Left ventricle myocardium inferior (tissue), 1 donor: ENCODE results near the gene IFT122. TPM values are rescaled to one million over a fixed set of nuclear protein-coding genes. Genes with fewer than 3 reads are reported as not detected.

Experiments
- DNase-seq: peaks from one replicate; pipeline ENCODE4 v3.0.0-alpha.2; 2020
- H3K27ac ChIP-seq: fragments of 200-600 bp; replicated peaks from 2 replicates; pipeline ENCODE4 v1.8.0; 2021
- H3K27me3 ChIP-seq: fragments of 200-600 bp; 2 replicates; pipeline ENCODE4 v1.8.0; 2021; ENCODE audit warnings: low read depth
- H3K36me3 ChIP-seq: fragments of 200-600 bp; 2 replicates; pipeline ENCODE4 v1.8.0; 2021
- H3K4me1 ChIP-seq: fragments of 200-600 bp; 2 replicates; pipeline ENCODE4 v1.8.0; 2021
- H3K4me3 ChIP-seq: fragments of 200-600 bp; 2 replicates; pipeline ENCODE4 v1.8.0; 2021; ENCODE audit warnings: mild to moderate bottlenecking, moderate library complexity
- H3K9me3 ChIP-seq: fragments of 200-600 bp; replicated peaks from 2 replicates; pipeline ENCODE4 v1.8.0; 2021
- intact Hi-C: fragments of 100-400 bp; cut with micrococcal nuclease; formaldehyde crosslinking; loops from one replicate; pipeline ENCODE4 v1.11.0; 2022
- total RNA-seq: library from RNA; stranded (reverse); fragmentation: NEBNext Ultra II Directional; extraction: Animal tissue kit (Norgen Biotek cat#: 25700); gene quantifications from one replicate; pipeline ENCODE4 v1.2.1, GENCODE V29; 2021
- TF ChIP-seq, protein P1 (sequence below): fragments of 200-600 bp; IDR thresholded peaks from 2 replicates; pipeline ENCODE4 v1.8.0; 2021; ENCODE audit warnings: antibody characterized with exemption, mild to moderate bottlenecking, borderline replicate concordance
- donor health status: DM: no; HTN: yes; CAD: no; lungs with severe emphysema.

The IFT122 gene
- total RNA-seq, 1 donor from 2014 or later = 16.5 TPM

DNA sequence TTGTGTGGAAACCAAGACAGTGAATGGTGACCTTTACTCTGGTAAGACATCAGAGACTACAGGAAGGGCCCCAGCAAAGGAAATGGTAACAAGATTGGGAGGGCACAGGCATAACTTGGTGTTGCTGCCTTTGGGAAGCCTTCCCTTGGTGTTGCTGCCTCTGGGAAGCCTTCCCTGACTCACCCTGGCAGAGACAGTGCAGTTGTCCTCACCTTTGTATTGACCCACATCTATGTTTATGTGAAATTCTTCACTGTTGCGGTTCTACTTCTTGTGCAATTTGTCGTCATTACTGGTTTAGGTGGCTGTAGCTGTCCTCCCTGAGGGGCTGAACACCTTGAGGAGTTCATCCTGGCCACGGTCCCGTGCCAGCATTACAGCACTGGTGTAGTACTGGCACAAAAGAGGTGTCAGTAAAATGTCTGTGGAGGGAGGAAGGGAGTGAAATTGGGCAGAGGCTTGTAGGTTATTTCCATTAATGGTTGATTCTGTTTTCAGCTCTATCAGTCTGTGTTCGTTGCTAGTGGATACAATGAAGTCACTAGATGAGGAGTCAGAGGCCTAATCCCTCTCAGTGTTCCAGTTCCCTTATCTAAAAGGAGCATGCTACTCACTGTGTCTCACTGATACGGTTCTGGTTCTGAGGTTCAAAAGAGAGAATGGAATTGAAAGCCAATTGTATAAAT lies 21.6 kb downstream of the IFT122 start:
- Histone ChIP-seq H3K27me3 (no peaks in the 10 kb centered on the region), H3K36me3 (peaks cover 26% of the 10 kb centered on the region), H3K27ac (peak overlapping the region; percentile 89), H3K4me1 (peaks cover 27% of the 10 kb centered on the region), H3K9me3 (no peaks in the 10 kb centered on the region), H3K4me3 (no peak overlapping the region)
- intact Hi-C loops = no loop called here
- TF ChIP-seq, protein P1, sequence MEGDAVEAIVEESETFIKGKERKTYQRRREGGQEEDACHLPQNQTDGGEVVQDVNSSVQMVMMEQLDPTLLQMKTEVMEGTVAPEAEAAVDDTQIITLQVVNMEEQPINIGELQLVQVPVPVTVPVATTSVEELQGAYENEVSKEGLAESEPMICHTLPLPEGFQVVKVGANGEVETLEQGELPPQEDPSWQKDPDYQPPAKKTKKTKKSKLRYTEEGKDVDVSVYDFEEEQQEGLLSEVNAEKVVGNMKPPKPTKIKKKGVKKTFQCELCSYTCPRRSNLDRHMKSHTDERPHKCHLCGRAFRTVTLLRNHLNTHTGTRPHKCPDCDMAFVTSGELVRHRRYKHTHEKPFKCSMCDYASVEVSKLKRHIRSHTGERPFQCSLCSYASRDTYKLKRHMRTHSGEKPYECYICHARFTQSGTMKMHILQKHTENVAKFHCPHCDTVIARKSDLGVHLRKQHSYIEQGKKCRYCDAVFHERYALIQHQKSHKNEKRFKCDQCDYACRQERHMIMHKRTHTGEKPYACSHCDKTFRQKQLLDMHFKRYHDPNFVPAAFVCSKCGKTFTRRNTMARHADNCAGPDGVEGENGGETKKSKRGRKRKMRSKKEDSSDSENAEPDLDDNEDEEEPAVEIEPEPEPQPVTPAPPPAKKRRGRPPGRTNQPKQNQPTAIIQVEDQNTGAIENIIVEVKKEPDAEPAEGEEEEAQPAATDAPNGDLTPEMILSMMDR = no peak
- DNase-seq = peak; percentile 40

DNA sequence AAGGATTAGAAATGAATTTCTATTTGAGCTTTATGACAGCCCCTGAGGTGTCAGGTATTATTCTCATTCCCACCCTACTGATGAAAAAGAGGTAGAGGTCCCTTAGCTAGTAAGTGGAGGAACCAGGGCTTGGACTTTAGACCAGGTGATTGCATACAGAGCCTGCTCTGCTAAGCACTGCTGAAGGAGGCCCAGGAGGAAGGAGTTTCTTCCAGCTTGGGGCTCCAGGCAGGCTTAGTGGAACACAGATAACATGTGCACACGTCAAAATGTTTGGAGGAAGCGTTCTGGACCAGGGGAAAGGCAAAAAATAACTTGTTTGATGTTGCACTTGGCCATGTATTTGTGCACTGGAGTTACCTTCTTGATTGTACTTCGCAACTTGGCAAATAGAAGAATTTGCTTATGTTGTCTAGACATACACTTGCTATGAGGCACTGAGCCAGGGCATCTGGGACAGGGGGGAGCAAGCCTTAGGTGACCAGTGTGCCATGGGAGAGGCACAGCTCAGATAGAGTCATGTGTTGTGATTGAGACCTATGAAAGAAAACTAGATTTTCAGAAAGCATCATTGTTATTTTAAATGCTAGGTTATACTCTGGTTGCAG lies 22.4 kb downstream of the IFT122 start:
- H3K9me3 ChIP-seq = no peaks in the 10 kb centered on the region
- intact Hi-C loops = no loop called here
- H3K4me3 ChIP-seq = no peak overlapping the region
- peak overlapping the region; percentile 89 for H3K27ac ChIP-seq
- no peak for DNase-seq
- TF ChIP-seq, protein P1 = no peak
- no peaks in the 10 kb centered on the region for H3K27me3 ChIP-seq
- H3K4me1 ChIP-seq = peaks cover 27% of the 10 kb centered on the region
- H3K36me3 ChIP-seq = peaks cover 21% of the 10 kb centered on the region

DNA sequence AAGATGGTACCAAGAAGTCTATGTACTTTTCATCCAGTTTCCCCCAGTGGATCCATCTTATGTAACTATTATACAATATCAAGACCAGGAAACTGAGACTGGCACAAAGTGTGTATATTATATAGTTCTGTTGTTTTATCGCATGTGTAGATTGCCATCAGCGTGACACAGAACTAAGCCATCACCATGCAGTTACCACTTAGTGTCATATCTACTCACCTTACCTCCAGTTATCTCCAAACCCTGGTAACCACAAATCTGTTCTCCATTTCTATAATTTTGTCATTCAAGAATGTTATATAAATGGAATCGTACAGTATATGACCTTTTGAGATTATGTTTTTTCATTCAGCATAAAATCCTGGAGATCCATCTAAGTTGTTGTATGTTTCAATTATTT lies 23.1 kb downstream of the IFT122 start:
- Histone ChIP-seq H3K4me1 (peaks cover 32% of the 10 kb centered on the region), H3K27me3 (no peaks in the 10 kb centered on the region), H3K36me3 (peaks cover 19% of the 10 kb centered on the region), H3K27ac (peak overlapping the region; percentile 89), H3K4me3 (no peak overlapping the region), H3K9me3 (no peaks in the 10 kb centered on the region)
- intact Hi-C loops = no loop called here
- TF ChIP-seq, protein P1 = no peak
- no peak for DNase-seq

DNA sequence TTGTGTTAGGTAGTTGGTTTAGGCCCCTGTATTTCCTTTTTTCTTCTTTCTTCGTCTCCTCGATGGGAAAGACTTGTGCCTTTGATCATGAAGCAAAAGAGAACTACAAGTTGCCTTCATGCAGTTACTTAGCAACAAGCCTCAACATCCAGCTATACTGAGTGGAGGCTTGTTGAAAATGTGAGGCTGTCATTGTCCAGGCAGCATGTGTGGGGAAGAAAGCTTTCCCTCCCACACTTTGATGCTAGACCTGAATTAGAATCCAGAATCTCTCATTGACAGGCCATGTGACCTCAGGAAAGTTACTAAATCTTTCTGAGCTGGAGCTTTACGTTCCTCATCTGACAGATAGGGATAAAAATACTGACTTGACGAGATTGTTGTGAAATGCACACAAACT lies 23.7 kb downstream of the IFT122 start:
- intact Hi-C loops = no loop called here
- DNase-seq = no peak
- TF ChIP-seq, protein P1 = no peak
- Histone ChIP-seq H3K4me3 (no peak overlapping the region), H3K27me3 (no peaks in the 10 kb centered on the region), H3K36me3 (peaks cover 15% of the 10 kb centered on the region), H3K27ac (peak overlapping the region; percentile 89), H3K9me3 (no peaks in the 10 kb centered on the region), H3K4me1 (peaks cover 38% of the 10 kb centered on the region)

DNA sequence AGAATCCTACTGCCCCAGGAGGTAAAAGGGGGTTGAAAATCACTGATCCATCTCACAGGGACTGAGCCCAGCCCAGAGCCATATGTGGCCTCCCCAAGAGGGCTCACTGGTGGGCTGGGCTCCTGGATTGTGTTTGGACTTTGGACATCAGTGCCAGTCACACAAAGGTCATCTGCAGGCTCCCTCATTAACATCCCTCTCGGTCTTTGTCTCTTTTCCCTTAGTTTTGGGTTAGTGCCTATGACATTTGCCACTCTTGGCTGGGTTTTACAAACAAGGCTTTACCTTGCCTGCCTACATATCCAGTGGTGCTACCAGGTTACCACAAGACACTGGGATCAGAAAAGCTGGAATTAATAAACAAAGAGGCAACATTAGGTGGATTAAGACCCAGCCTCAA lies 27.9 kb downstream of the IFT122 start:
- H3K36me3 ChIP-seq = peaks cover 13% of the 10 kb centered on the region
- intact Hi-C loops = no loop called here

More for the DNA sequence above, 27.9 kb downstream of the IFT122 start:
- Histone ChIP-seq H3K27ac (peak overlapping the region; percentile 84), H3K27me3 (no peaks in the 10 kb centered on the region), H3K4me3 (no peak overlapping the region), H3K9me3 (no peaks in the 10 kb centered on the region), H3K4me1 (peaks cover 33% of the 10 kb centered on the region)
- DNase-seq = no peak
- TF ChIP-seq, protein P1 = no peak
